Stimulated activated CD8-positive, alpha-beta memory T cell treated with anti-CD3 and anti-CD28 coated beads, Interleukin-15, amount 100 ng/mL, for 1 hour (primary cell): ENCODE measurements around the gene RIC3.

Source experiments
- DNase-seq: peaks from one replicate; pipeline ENCODE4 v3.0.0-alpha.2; 2020; ENCODE audit warnings: low read depth

RIC3 gene

DNA sequence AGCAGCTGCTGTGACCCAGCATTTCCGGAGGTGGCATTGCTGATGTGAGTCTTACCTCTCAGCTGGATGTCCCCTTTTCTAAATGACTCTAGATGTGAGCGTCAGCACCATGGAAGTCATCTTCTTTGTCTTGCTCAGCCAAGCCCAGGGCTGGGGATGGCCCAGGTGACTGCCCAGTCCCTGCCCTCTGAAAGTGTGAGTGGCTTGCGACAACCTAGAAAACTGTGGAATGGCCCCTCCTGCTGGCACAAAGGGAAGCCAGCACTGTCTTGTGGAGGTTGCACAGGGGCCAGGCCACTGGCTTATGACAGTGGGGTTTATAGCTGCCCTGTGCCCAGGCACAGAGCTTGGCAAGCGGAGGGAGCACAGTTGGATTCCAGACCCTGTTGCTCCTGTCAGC, 81.6 kb downstream of the RIC3 start:
- no peak for DNase-seq

- no peak for DNase-seq
Observed at GRCh38 chr11:8086571-8086970, 82.3 kb downstream of the RIC3 start.

DNA sequence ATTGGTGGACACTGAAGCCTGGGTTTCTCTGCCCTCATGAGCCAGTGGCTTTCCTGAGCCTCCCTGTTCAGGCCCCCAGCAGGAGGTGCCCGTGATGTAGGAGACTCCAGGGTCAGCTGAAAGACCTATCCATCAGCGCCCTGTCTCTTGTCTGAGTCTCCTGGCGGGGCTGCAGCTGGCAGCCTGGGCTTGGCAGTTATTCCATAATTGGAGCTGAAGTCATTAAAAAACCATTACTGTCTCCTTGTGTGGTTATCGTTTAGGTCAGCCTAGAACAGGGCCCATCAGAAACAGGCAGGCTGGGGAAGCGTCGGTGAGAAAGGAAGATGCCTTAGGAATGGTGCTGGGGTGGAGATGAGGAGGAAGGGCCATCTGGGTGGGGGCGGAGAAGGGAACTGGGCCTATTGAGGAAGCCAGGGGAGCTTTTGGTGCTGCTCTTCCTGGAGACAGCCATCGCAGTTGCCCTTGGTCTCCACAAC, 82.8 kb downstream of the RIC3 start:
- DNase-seq = no peak

DNA sequence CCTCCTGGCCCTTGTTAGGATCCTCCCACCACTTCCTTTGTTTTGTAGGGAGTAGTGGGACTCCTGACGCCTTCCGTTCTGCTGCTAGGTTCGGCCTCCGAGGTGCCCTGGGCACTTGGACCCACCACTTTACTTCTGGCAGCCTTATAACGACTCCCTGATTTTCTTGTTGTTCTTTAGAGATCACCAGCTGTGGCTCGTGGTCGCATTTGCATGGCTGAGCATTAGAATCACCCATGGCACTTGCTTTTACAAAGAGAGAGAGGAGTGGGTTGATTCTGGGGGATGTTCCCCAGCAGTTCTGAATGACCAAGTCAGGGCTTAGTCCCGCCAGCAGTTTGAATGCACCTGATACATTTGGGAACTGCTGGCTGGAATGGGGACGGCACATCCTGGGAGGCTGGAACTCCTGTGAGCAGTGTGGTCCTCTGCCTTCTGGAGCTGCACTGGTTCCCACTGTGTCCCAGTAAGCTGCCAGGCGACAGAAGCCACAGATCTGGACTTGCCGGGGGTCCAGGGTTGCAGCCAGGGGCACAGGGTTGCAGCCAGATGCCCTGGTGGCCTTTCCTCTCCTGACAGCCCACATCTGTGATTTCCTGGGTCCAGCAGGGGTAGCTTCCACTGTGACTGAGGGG, 83.7 kb downstream of the RIC3 start:
- no peak for DNase-seq

DNA sequence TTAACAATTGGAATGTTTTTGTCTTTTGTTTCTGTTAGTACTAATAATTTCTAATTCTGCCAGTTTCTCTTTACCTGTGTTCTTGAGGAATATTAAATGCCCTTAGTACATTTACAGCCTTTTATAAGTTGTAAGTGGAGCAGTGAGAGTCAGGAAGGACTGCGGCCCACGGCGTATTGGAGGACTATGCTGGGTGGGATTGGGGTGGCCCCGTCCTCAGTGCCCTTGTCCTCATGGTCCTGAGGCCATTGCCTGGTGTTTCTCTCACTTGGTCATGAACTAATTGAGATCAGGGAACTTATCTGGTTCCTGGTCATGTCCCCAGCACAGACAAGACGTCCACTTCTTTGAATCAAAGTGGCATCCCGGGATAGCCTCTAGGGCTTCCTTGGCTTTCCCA, 84.5 kb downstream of the RIC3 start:
- no peak for DNase-seq

GRCh38 chr11:8083871-8084281, 84.9 kb downstream of the RIC3 start:
- no peak for DNase-seq

DNA sequence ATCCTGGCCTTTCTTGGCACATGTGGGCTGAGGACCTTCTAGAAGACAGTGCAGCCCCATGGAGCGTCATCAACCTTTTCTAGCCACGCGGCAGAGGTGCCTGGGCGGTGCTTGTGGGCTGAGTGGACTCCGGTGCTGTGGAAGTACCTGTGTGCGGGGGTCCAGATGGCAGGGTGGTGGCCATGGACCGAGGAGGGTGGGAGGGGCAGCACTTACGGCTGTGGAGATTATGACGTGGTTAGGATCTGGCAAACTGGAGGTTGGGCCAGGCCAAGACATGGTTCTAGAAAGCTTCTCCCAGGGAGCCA, 85.8 kb downstream of the RIC3 start:
- no peak for DNase-seq

DNA sequence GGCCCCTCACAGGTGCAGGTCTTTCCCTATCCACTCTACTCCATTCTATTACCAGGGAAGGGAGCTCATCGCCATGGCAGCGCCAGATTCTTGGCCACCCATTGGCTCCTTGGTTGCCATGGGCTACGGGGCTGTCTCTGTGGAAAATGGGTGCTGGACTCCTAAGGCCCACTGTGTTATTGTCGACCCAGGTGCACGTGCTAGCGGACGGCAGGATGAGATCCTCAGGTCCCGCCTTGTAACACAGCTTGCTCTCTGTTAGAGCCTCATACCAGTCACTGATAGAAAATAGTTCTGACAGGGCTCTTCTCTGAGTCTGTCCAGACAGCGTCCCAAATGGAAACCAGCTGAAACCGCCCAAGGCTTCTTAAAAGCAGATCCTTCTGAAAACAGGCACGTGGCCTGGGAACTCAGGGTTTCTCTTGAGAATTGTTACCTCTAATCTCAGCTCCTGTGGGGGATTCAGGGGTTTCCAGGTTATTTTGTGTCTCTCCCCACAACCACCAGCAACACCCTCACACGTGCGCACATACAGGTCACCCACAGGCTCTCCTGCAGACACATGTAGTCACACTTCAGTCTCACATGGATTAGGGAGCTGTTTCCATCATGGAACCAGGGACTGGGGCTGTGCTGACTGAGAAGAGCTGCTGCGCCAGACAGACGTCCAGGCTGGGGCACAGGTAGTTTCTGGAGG, 86.3 kb downstream of the RIC3 start:
- no peak for DNase-seq

DNA sequence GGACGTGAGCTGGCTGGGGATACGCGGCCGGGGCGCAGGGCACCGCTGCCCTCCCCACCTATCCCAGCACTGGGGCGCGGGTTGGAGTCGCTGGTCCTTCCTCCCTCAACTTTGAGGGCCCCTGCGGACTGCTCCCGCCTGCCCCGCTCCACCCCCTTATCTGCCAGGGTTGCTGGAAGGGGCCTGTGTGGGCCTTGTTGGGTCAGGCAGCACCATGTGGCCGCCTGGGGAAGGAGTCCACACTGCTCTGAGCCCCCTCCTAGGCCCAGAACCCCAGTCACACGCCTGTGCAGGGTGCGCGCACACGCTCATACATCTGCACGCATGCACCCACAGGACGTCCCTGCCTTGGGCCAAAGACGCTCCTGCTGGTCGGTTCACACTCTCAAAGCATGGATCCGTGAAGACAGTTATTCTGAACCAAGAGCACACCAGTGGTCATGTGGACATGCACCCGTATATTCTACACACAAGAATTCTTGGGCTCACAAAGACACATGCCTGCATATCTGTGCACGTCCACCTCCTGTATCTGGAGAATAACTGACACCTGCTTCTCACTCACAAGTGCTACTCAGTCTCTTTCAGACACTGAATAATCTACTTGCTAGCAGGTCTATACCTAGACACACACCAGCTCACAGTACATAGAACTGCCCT, 87.1 kb downstream of the RIC3 start:
- no peak for DNase-seq

DNA sequence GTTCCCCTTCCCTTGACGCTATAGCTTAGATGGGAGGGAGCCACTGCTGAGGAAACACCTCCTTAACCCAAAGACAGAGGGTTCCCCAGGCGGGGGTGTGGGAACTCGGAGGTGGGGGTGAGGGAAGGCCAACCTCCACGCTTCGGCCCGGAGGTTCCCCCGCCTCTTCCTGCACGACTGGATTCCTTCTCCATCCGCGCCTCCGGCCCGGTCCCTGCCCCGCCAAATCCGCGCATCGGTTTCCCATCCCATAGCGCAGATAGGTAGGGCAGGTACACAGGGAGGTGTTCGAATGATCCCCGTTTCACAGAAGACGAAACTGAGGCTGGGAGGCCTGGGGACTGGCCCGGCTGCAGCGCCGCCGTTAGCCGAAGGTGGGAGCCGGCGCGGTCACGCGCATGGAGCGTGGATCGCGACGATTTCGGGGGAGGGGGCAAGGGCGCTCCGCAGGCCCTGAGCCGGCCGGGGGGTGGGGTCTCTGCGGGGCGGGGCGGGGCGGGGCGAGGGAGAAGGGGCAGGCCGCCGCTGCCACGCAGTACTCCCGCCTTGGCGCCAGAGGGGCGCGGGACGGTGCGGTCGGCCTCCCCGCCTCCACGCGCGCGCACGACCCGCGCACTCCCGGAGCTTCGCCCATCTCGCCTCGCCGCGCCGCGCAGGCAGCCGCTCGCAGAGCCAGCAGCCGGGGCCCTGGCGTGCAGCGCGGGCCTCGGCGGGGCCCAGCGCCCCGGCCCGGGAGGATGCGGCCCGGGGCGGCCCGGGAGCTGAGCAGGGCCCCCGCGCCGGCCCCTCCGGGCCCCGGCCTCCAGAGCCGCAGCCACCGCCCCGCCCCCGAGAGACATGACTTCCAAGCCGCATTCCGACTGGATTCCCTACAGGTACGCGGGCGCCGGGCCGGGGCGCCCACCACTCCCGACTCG, 87.9 kb downstream of the RIC3 start, which contains the start of gene TUB:
Gene TUB, plus strand, starts transcription at position 538 of the 917 bp plus-strand sequence. Its CDS starts 300 bp downstream, at position 838.
- no peak for DNase-seq

- DNase-seq = no peak
Observed at GRCh38 chr11:8080069-8080670, 88.7 kb downstream of the RIC3 start.

DNA sequence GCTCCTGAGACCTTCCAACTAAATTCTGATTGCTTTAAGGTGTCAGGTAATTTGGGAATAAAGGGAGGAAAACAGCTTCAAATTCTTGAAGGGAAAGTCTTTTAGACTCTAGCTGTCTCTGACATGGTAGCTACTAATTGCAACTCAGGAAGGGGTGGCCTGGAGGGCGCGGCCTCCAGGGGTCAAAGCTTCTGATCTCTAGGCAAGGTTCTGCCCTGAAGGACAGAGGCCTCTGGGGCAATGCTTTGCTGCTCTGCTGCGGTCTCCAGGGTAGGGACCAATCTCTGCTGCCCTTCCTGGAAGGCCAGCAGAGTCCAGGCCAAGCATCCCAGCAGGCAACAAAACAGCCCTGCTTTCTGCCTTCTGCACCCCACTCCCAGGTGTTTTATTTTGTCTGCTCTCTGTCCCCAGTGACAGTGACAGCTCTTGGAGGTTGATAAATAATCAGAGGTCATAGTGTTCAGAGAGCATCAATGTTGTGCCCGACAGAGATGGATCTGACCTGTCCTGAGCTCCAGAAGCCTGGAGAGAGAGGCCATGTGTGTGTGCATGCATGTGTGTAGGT, 89.6 kb downstream of the RIC3 start:
- no peak for DNase-seq

DNA sequence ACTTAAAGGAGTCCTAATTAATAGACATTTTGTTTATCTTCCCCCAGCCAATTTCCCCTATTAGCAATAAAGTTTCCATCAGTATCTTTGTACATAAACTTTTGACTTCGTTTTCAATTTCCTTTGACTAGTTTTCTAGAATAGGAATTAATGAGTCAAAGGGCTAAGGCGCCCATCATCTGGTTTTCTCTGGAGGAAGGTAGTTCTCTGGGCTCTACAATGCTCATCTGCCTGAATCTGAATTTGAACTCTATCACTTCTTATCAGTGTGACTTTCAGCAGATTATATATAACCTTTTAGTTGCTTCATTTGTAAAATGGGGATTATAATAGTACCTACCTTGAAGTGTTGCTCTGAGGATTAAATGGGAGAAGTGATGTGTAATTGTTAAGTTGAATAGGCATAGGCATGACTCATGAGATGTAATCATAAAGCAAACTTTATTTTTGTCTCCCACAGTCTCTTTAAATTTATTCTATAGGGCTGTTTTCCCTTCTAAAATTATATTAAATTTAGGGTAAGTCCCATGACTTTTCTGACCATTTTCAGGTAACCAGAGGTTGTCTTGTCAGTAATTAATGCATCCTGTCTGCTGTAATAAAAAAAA, 93.6 kb downstream of the RIC3 start:
- no peak for DNase-seq

GRCh38 chr11:8071616-8072581, 96.9 kb downstream of the RIC3 start:
- DNase-seq = no peak

DNA sequence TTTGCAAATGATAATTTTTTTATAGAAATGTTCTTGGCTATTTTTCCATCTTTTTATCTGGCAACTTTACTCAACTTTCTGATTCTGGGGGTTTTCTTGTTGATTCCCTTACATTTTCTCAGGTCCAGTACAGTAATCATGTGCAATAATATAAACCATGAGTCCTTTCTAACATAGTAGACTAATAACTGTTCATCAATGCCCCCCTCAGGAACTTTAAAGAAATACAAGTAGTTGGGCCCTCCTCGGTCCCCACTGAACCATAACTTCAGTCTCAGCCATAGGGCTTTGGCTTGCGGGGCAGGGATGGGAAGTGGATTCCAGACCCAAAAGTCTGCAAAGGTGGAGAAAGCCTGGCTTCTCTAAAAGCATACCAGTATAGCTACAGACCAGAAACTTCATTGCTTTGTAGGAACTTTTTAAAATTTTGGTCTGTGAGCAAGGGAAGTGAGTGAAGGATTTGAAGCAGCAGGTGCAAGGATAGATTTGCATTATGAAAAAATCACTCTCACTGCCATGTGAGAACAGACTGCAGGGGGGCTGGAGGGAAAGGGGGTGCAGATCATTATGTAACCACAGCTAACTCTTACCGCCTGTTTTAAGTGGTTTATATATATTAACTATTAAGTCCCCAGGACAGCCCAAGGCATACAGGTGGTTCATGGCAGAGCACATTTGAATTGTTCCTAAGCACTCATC, 98.3 kb downstream of the RIC3 start:
- DNase-seq = no peak

DNA sequence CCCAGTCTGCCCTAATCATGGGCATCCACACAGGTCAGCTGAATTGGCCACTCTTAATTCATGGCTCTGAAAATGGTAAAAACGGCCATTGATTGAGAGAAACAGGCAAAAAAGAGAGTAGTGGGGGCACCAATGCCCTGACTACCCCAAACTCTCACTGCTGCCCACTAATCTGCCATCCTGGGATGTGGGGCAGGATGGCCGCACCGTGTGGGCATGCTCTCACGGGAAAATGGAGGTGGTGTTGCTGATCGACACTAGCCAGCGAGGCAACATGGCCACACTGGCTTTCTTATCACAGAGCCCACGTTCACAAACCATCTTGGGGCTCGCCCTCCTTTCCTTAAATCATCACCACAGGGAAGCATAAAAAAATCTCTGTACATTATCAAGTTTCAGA, 99.1 kb downstream of the RIC3 start:
- no peak for DNase-seq

GRCh38 chr11:8068605-8069221, 100.1 kb downstream of the RIC3 start:
- no peak for DNase-seq

DNA sequence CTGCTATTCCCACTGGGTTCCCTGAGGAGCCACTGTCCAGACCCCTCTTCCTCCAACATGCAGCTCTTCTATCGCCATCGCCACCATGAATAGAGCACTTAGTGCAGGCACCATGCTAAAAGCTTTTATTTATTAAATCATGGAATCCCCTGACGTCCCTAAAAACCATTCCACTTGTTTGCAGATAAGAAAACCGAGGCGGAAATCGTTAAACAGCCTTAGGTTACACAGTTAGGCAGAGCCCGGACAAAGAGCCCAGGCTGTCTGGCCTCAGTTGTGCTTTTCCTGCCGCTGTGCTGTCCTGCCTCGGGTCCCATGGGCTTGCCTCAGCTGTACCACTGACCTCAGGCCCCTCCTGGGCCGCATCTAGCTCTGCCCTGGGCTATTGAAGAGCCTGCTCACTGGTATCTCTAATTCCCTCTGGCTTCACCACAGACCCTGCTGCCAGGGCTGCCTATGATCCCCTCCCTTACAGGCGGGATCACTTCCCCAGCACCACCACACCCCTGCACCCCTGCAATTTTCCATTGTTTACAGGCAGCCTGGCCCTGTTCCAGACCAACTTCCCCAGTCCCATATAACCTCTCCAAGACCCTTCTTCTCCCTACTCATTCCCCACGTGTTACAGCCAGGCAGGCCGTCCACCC, 100.8 kb downstream of the RIC3 start:
- DNase-seq = no peak
